ENCODE measurements around the gene PODXL. TPM values are rescaled to one million over a fixed set of nuclear protein-coding genes. Genes with fewer than 3 reads are reported as not detected.

Gene PODXL
- total RNA-seq, 1 experiment from 2014 or later: 32.3 TPM

- H3K36me3 ChIP-seq (ENCODE audit: control insufficient read depth, insufficient read depth, low read length): no peaks in the 10 kb centered on the region
- ChIA-PET CTCF (no interaction called here), POLR2A (interaction anchor here (0.7 kb wide), 1 partner anchor 1403 kb away, joined by 7 read pairs; no protein-coding TSS in a partner anchor)
- H3K4me3 ChIP-seq (ENCODE audit: low read depth in 2 of 2, low read length in 2 of 2): no peak overlapping the region
- H3K27ac ChIP-seq (ENCODE audit: low read length): no peak overlapping the region
- no peaks in the 10 kb centered on the region for H3K9me3 ChIP-seq (ENCODE audit: control insufficient read depth, insufficient read depth, low read depth, low read length)
- no peaks in the 10 kb centered on the region for H3K27me3 ChIP-seq (ENCODE audit: control insufficient read depth, insufficient read depth, low read length)
- TF ChIP-seq REST (IDR thresholded peaks at IDR 0.05; ENCODE audit: insufficient read depth in 1 of 2, low read depth in 2 of 2, low read length in 1 of 2): no peak
- no peak for TF ChIP-seq TCF7L2 (IDR thresholded peaks at IDR 0.05; ENCODE audit: low read depth, low read length)
- no peak for TF ChIP-seq POLR2AphosphoS5 (IDR thresholded peaks at IDR 0.05; ENCODE audit: low read depth, low read length)
- TF ChIP-seq CTCF (IDR thresholded peaks at IDR 0.05): no peak
- no peak for TF ChIP-seq SIN3A (IDR thresholded peaks at IDR 0.05; ENCODE audit: borderline replicate concordance, insufficient read depth, low read depth, low read length)
- no peaks in the 10 kb centered on the region for H3K4me1 ChIP-seq (ENCODE audit: control insufficient read depth, insufficient read depth, low read length)
- intact Hi-C loops (cut with micrococcal nuclease; ENCODE audit: unreplicated experiment): no loop called here
- in situ Hi-C loops (cut with HindIII; ENCODE audit: low pct_unique_long_range_greater_than_20kb, low sequenced_read_pairs): no loop called here
- BruUV-seq (replicated peaks): no TSS peak
- no peak for DNase-seq (ENCODE audit: low read depth, low spot score)
- ATAC-seq: no peak
Observed at GRCh38 chr7:131581241-131582051, 25.0 kb upstream of the PODXL start.

GRCh38 chr7:131578602-131579001 is 22.2 kb upstream of the PODXL start:
- DNase-seq (ENCODE audit: low read depth, low spot score): no peak
- TF ChIP-seq REST (IDR thresholded peaks at IDR 0.05; ENCODE audit: insufficient read depth in 1 of 2, low read depth in 2 of 2, low read length in 1 of 2) (no peak), CTCF (IDR thresholded peaks at IDR 0.05) (no peak), POLR2AphosphoS5 (IDR thresholded peaks at IDR 0.05; ENCODE audit: low read depth, low read length) (no peak), TCF7L2 (IDR thresholded peaks at IDR 0.05; ENCODE audit: low read depth, low read length) (no peak)
- BruUV-seq (replicated peaks): no TSS peak

More at GRCh38 chr7:131578602-131579001, 22.2 kb upstream of the PODXL start:
- H3K36me3 ChIP-seq (ENCODE audit: control insufficient read depth, insufficient read depth, low read length): no peaks in the 10 kb centered on the region
- no peaks in the 10 kb centered on the region for H3K27me3 ChIP-seq (ENCODE audit: control insufficient read depth, insufficient read depth, low read length)
- ATAC-seq: no peak
- ChIA-PET POLR2A (no interaction called here), CTCF (no interaction called here)
- H3K27ac ChIP-seq (ENCODE audit: low read length): no peak overlapping the region
- H3K4me1 ChIP-seq (ENCODE audit: control insufficient read depth, insufficient read depth, low read length): no peaks in the 10 kb centered on the region
- intact Hi-C loops (cut with micrococcal nuclease; ENCODE audit: unreplicated experiment) (no loop called here), in situ Hi-C loops (cut with HindIII; ENCODE audit: low pct_unique_long_range_greater_than_20kb, low sequenced_read_pairs) (no loop called here)
- H3K4me3 ChIP-seq (ENCODE audit: low read depth in 2 of 2, low read length in 2 of 2): no peak overlapping the region
- no peaks in the 10 kb centered on the region for H3K9me3 ChIP-seq (ENCODE audit: control insufficient read depth, insufficient read depth, low read depth, low read length)
